Measurements from ENCODE around the gene TMEM14B. TPM values are rescaled to one million over a fixed set of nuclear protein-coding genes. Genes with fewer than 3 reads are reported as not detected.
"Not testable (repeated sequence)": the region's sequence is repeated elsewhere in the genome, so short reads cannot be mapped to it uniquely, and the experiment has no call there.

TMEM14B gene
- polyA plus RNA-seq (2011; rRNA removed) = 52.4 and 89.4 TPM in 2 replicates
- polyA minus RNA-seq (2011; rRNA and poly(A)+ RNA removed) = 14.8 and 21.4 TPM in 2 replicates

GRCh38 chr6:10747251-10747972, at the start of gene TMEM14B:
Gene TMEM14B (plus strand): TSS chr6:10747805. CDS start chr6:10749246, 1,441 bp downstream.
- ChIA-PET POLR2A (interaction anchor here (0.6 kb wide), 1 partner anchor 1119 kb away, joined by 3 read pairs; no protein-coding TSS in a partner anchor), CTCF (interaction anchor here (1.2 to 2.4 kb wide), 3 partner anchors 12 to 24 kb away, joined by 3 to 10 read pairs (median 3); partner anchors contain the start of gene TMEM14C)
- TF ChIP-seq CTCF (IDR thresholded peaks at IDR 0.05; ENCODE audit: insufficient read depth, low read depth, low read length) = no peak
- H3K4me3 ChIP-seq (ENCODE audit: low read depth, low read length) = peak within 1 kb of the TSS; percentile 74
- DNase-seq (ENCODE audit: low read depth) = peak; percentile 72
- H3K27me3 ChIP-seq (ENCODE audit: control insufficient read depth, insufficient read depth, low read length) = no peaks in the 10 kb centered on the region
- peaks cover 7% of the 10 kb centered on the region for H3K36me3 ChIP-seq (ENCODE audit: control insufficient read depth, insufficient read depth, low read length)

GRCh38 chr6:10713962-10714361, 33.6 kb upstream of the TMEM14B start:
- DNase-seq (ENCODE audit: low read depth) = no peak
- 0 out of 2 replicates have a peak, but pooled peaks cover 1% of the 10 kb centered on the region for H3K36me3 ChIP-seq (ENCODE audit: control insufficient read depth, insufficient read depth, low read length)
- no peak for TF ChIP-seq CTCF (IDR thresholded peaks at IDR 0.05; ENCODE audit: insufficient read depth, low read depth, low read length)
- no peak overlapping the region for H3K4me3 ChIP-seq (ENCODE audit: low read depth, low read length)
- H3K27me3 ChIP-seq (ENCODE audit: control insufficient read depth, insufficient read depth, low read length) = no peaks in the 10 kb centered on the region
- ChIA-PET POLR2A (no interaction called here), CTCF (no interaction called here)

DNA sequence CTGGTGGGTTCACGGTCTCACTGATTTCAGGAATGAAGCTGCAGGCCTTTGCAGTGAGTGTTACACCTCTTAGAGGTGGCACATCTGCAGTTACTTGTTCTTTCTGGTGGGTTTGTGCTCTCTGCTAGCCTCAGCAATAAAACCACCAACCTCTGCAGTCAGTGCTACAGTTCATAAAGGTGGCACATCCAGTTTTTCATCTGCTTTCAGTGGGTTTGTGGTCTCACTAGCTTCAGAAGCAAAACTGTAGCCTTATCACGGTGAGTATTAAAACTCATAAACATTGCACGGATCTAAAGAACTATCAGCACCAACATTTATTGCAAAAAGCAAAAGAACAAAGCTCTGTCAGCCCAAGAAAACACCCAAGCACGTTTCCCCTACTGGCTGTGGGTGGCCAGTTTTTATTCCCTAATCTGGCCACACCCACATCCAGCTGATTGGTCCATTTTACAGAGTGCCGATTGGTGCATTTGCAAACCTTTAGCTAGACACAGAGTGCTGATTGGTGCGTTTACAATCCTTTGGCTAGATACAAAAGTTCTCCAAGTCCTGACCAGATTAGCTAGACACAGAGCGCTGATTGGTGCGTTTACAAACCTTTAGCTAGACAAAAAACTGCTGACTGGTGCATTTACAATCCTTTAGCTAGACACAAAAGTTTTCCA, 28.2 kb upstream of the TMEM14B start:
- DNase-seq (ENCODE audit: low read depth) = no peak
- ChIA-PET CTCF (interaction anchor here (0.6 to 3.7 kb wide), 5 partner anchors 8 to 241 kb away, joined by 3 to 12 read pairs (median 4); no protein-coding TSS in a partner anchor), POLR2A (no interaction called here)
- H3K4me3 ChIP-seq (ENCODE audit: low read depth, low read length) = peak overlapping the region; percentile 39
- no peaks in the 10 kb centered on the region for H3K27me3 ChIP-seq (ENCODE audit: control insufficient read depth, insufficient read depth, low read length)
- no peaks in the 10 kb centered on the region for H3K36me3 ChIP-seq (ENCODE audit: control insufficient read depth, insufficient read depth, low read length)
- no peak for TF ChIP-seq CTCF (IDR thresholded peaks at IDR 0.05; ENCODE audit: insufficient read depth, low read depth, low read length)

GRCh38 chr6:10719964-10720264, 27.7 kb upstream of the TMEM14B start:
- no peak for TF ChIP-seq CTCF (IDR thresholded peaks at IDR 0.05; ENCODE audit: insufficient read depth, low read depth, low read length)
- ChIA-PET CTCF (interaction anchor here (0.6 to 3.7 kb wide), 4 partner anchors 9 to 242 kb away, joined by 3 to 12 read pairs (median 4); no protein-coding TSS in a partner anchor), POLR2A (no interaction called here)
- Histone ChIP-seq H3K27me3 (ENCODE audit: control insufficient read depth, insufficient read depth, low read length) (no peaks in the 10 kb centered on the region), H3K36me3 (ENCODE audit: control insufficient read depth, insufficient read depth, low read length) (no peaks in the 10 kb centered on the region), H3K4me3 (ENCODE audit: low read depth, low read length) (peak overlapping the region; percentile 39)
- no peak for DNase-seq (ENCODE audit: low read depth)

DNA sequence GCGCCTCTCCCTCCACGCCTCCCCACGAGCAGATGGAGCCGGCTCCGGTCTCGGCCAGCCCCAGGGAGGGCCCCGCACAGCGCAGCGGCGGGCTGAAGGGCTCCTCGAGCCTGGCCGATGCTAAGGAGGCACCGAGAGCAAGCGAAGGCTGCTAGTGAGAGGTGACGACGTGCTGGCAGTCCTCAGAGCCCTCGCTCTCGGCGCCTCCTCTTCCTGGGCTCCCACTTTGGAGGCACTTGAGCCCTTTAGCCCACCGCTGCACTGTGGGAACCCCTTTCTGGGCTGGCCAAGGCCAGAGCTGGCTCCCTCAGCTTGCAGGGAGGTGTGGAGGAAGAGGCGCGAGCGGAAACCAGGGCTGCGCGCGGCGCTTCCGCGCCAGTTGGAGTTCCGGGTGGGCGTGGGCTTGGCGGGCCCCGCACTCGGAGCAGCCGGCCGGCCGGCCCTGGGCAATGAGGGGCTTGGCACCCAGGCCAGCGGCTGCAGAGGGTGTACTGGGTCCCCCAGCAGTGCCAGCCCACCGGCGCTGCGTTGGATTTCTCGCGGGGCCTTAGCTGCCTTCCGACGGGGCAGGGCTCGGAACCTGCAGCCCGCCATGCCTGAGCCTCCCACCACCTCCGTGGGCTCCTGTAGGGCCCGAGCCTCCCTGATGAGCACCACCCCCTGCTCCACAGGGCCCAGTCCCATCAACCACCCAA, 27.2 kb upstream of the TMEM14B start:
- peaks cover 1% of the 10 kb centered on the region; the same call in 1 of the 2 replicates for H3K36me3 ChIP-seq (ENCODE audit: control insufficient read depth, insufficient read depth, low read length)
- POLR2A ChIA-PET = no interaction called here
- no peak for TF ChIP-seq CTCF (IDR thresholded peaks at IDR 0.05; ENCODE audit: insufficient read depth, low read depth, low read length)
- CTCF ChIA-PET = interaction anchor here (0.6 to 3.7 kb wide), 4 partner anchors 9 to 242 kb away, joined by 3 to 12 read pairs (median 4); no protein-coding TSS in a partner anchor
- no peak for DNase-seq (ENCODE audit: low read depth)
- peak overlapping the region; percentile 39 for H3K4me3 ChIP-seq (ENCODE audit: low read depth, low read length)
- H3K27me3 ChIP-seq (ENCODE audit: control insufficient read depth, insufficient read depth, low read length) = no peaks in the 10 kb centered on the region

GRCh38 chr6:10720960-10721849, 26.4 kb upstream of the TMEM14B start:
- DNase-seq (ENCODE audit: low read depth); POLR2A ChIA-PET; H3K36me3 ChIP-seq (ENCODE audit: control insufficient read depth, insufficient read depth, low read length); H3K27me3 ChIP-seq (ENCODE audit: control insufficient read depth, insufficient read depth, low read length): not testable (repeated sequence)
- peak overlapping the region; percentile 39 for H3K4me3 ChIP-seq (ENCODE audit: low read depth, low read length)
- CTCF ChIA-PET = interaction anchor here (1.1 to 3.7 kb wide), 2 partner anchors 10 to 22 kb away, joined by 3 to 12 read pairs; no protein-coding TSS in a partner anchor

Data from BJ (cell line).